GM12873 (cell line): ENCODE measurements around the gene ARF3.

ENCODE experiments used
- TF ChIP-seq, protein P1 (sequence below): IDR thresholded peaks from 2 replicates; pipeline ENCODE4 v1.5.1; 2012; ENCODE audit warnings: low read depth, mild to moderate bottlenecking, moderate library complexity, low read length, control low read depth; ENCODE audit not compliant: insufficient read depth; ENCODE audit errors: missing control alignments

Gene ARF3

DNA sequence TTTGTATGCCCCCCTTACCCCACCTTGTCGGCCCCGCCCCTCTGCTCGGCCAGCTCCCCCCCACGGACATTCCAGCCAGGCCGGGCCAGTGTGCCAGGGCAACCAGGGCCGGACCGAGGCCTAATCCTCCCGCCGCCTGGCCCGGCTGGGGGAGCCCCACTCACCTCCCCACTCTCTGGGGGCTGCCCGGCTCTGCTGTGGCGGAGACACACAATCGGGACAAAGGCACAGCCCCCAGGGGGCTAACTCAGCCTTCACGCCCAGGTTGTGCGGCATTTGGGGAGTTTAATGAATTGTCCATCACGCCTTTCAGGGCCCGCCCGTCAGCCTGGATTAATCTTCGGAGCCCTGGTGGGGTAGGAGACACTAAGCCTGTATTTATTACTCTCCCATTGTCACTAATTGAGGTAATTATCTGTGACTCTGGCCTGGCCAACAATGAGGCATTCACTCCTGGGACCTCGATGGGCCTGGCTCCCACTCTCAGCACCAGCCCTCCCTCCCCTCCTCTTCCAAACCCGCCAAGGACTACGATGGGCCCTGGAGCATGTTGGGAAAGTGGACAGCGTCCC lies 29.5 kb upstream of the ARF3 start:
- TF ChIP-seq, protein P1, sequence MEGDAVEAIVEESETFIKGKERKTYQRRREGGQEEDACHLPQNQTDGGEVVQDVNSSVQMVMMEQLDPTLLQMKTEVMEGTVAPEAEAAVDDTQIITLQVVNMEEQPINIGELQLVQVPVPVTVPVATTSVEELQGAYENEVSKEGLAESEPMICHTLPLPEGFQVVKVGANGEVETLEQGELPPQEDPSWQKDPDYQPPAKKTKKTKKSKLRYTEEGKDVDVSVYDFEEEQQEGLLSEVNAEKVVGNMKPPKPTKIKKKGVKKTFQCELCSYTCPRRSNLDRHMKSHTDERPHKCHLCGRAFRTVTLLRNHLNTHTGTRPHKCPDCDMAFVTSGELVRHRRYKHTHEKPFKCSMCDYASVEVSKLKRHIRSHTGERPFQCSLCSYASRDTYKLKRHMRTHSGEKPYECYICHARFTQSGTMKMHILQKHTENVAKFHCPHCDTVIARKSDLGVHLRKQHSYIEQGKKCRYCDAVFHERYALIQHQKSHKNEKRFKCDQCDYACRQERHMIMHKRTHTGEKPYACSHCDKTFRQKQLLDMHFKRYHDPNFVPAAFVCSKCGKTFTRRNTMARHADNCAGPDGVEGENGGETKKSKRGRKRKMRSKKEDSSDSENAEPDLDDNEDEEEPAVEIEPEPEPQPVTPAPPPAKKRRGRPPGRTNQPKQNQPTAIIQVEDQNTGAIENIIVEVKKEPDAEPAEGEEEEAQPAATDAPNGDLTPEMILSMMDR, result no peak

DNA sequence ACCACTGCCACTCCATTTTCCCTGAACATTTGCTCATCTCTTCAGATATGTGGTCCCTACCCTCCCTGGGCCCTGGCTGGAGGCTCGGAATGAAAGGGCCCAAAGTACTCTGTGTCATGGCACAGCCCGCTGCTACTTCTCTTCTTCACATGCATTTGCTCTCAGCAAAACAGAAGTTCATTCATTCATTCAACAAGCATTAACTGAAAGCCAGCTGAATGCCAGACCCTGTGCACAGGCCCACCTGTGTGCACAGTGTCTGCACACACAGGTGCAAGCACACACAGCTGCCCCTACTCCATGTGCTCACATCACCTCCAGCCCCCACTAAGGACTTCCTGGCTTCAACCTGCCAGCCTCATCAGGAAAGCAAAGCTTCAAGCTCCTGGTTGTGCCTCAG lies 28.6 kb upstream of the ARF3 start:
- TF ChIP-seq, protein P1, result no peak

DNA sequence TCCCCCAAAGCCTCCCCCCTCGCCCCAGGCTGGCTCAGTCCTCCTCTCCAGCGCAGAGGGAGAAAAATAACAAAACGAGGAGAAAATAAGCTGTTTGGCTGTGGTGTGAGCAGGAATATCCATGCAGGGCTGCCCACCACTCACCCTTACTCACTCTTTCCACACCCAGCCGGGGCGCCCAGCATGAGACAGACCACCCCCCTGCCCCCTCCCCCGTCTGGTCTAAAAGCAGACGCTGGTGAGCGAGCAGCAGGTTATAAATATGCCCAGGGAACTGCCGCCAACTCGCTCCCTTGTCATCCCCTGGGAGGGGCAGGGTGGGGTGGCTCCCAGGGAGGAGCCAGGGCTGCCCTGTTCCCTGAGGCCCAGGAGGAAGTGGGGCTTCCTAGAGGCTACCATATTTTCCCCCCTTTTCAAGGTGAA lies 28.2 kb upstream of the ARF3 start:
- TF ChIP-seq, protein P1, result no peak

DNA sequence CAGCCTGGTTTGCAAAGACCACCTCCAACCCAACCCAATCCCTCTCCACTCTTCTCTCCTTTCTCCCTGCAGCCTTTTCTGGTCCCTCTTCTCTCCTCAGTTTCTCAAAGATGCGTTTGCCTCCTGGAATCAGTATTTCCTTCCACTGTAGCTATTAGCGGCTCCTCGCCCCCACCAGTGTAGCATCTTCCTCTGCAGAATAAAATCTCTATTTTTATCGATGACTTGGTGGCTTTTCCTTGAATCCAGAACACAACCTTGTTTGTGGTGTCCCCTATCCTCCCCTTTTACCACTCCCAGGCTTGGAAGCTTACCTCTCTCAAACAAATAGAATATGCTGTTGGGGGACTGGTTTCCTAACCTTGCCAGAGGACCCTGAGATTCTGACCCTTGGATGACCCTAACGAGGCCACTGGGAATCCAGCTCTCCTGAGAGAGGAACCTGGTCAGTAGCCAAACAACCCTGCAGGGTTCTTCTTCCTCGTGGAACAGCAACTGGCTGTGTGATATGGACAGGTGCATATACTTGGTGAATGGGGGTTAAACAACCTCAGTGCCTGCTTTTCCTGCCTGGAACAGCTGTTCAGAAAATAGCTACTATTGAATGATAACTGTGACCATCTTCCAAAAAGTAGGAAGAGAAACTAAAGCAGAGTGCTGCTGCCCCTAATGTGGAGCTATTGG lies 25.3 kb upstream of the ARF3 start:
- TF ChIP-seq, protein P1, result no peak

DNA sequence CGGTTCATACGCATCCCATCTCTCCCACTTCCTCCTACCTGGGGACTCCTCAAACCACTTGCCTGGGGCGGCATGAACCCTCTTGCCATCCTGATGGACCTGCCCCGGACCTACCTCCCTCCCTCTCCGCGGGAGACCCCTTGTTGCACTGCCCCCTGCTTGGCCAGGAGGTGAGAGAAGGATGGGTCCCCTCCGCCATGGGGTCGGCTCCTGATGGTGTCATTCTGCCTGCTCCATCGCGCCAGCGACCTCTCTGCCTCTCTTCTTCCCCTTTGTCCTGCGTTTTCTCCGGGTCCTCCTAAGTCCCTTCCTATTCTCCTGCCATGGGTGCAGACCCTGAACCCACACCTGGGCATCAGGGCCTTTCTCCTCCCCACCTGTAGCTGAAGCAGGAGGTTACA lies 24.5 kb upstream of the ARF3 start:
- TF ChIP-seq, protein P1, result no peak

DNA sequence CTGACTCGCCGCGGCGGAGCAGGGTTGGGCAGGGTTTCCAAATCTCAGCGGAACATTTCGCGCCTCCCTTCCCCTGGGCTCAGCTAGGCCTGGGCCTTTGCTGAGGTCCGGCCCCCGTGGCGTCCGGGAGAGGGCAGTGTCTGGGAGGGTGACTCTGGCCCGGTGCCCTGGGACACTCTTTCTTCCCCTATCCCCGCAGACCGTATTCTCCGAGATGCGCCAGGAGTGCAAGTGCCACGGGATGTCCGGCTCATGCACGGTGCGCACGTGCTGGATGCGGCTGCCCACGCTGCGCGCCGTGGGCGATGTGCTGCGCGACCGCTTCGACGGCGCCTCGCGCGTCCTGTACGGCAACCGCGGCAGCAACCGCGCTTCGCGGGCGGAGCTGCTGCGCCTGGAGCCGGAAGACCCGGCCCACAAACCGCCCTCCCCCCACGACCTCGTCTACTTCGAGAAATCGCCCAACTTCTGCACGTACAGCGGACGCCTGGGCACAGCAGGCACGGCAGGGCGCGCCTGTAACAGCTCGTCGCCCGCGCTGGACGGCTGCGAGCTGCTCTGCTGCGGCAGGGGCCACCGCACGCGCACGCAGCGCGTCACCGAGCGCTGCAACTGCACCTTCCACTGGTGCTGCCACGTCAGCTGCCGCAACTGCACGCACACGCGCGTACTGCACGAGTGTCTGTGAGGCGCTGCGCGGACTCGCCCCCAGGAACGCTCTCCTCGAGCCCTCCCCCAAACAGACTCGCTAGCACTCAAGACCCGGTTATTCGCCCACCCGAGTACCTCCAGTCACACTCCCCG lies 23.9 kb upstream of the ARF3 start:
- TF ChIP-seq, protein P1, result no peak

DNA sequence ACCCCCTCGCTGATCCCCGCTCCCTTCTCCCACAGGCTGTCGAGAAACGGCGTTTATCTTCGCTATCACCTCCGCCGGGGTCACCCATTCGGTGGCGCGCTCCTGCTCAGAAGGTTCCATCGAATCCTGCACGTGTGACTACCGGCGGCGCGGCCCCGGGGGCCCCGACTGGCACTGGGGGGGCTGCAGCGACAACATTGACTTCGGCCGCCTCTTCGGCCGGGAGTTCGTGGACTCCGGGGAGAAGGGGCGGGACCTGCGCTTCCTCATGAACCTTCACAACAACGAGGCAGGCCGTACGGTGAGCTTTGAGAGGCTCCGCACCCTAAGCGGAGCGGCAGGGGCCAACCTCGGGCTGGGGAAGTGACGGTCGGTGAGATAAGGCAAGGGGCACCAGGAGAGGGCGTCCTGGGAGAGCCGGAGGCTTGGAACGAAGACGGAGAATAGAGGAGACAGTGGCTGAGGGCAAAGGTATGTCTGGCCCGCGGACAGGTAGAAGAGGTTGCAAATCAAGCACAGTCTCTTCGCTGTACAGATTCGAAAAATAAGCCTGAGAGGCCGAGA lies 23.2 kb upstream of the ARF3 start:
- TF ChIP-seq, protein P1, result peak; percentile 29
